K562 (cell line): ENCODE results near the gene DOK4. TPM values are rescaled to one million over a fixed set of nuclear protein-coding genes. Genes with fewer than 3 reads are reported as not detected.

ENCODE experiments used
- HMG20B ChIP-seq: fragments of 250-450 bp; sonication (Bioruptor Pico); IDR thresholded peaks from 2 replicates; pipeline ENCODE4 v1.5.0; 2021; ENCODE audit warnings: mild to moderate bottlenecking
- JUNB ChIP-seq: fragments of 450-650 bp; formaldehyde crosslinking; conservative IDR thresholded peaks from 2 replicates; pipeline ENCODE4 v1.4.0; 2020; ENCODE audit warnings: mild to moderate bottlenecking
- KAT2B ChIP-seq: IDR thresholded peaks from one replicate; pipeline ENCODE4 v1.6.1; 2012; ENCODE audit warnings: low read depth, mild to moderate bottlenecking, control low read depth, inconsistent platforms, low read length, moderate library complexity
- LEF1 ChIP-seq: fragments of 450-650 bp; IDR thresholded peaks from 2 replicates; pipeline ENCODE4 v1.6.1; 2016; ENCODE audit warnings: mild to moderate bottlenecking
- MAFG ChIP-seq: fragments of 450-650 bp; conservative IDR thresholded peaks from 2 replicates; pipeline ENCODE4 v1.6.1; 2016; ENCODE audit warnings: missing genetic modification characterization, missing compliant biosample characterization
- MAX ChIP-seq: sonication (generic); formaldehyde crosslinking; IDR thresholded peaks from 2 replicates; pipeline ENCODE4 v1.9.0; 2022; ENCODE audit warnings: mild to moderate bottlenecking, missing genetic modification reagents
- PBX2 ChIP-seq, 2 experiments: IDR thresholded peaks in 1 of 2; conservative IDR thresholded peaks in 1 of 2; 2 replicates each; pipeline ENCODE4 v1.6.1; 2016; ENCODE audit warnings: low read depth in 2 of 2, mild to moderate bottlenecking in 1 of 2, missing compliant biosample characterization in 1 of 2, missing genetic modification characterization in 1 of 2, moderate library complexity in 1 of 2
- PCBP2 ChIP-seq: fragments of 200-400 bp; formaldehyde crosslinking; IDR thresholded peaks from 2 replicates; pipeline ENCODE4 v1.6.1; 2018; ENCODE audit warnings: low read length, low read depth, mild to moderate bottlenecking, moderate library complexity; ENCODE audit not compliant: poor library complexity, severe bottlenecking
- POLR2G ChIP-seq: fragments of 200-400 bp; formaldehyde crosslinking; IDR thresholded peaks from 2 replicates; pipeline ENCODE4 v1.6.1; 2017; ENCODE audit warnings: low read depth, mild to moderate bottlenecking, antibody characterized with exemption, low read length, moderate library complexity
- RFX5 ChIP-seq: IDR thresholded peaks from 2 replicates; pipeline ENCODE4 v1.6.1; 2011; ENCODE audit warnings: low read depth, mild to moderate bottlenecking, improper control_type of control experiment, low read length
- SIX5 ChIP-seq, 2 experiments: IDR thresholded peaks; 2 replicates each; pipeline ENCODE4 v1.6.1; 2011; ENCODE audit warnings: low read length in 2 of 2, borderline replicate concordance in 1 of 2, low read depth in 1 of 2, mild to moderate bottlenecking in 1 of 2, moderate library complexity in 1 of 2; ENCODE audit not compliant: insufficient read depth in 1 of 2
- STAT6 ChIP-seq: sonication (generic); formaldehyde crosslinking; IDR thresholded peaks from 2 replicates; pipeline ENCODE4 v1.8.1; 2023; ENCODE audit warnings: mild to moderate bottlenecking, missing genetic modification reagents
- TEAD2 ChIP-seq: fragments of 450-650 bp; IDR thresholded peaks from 2 replicates; pipeline ENCODE4 v1.6.1; 2016; ENCODE audit warnings: missing genetic modification characterization, control low read depth, missing compliant biosample characterization
- ZNF174 ChIP-seq: fragments of 250-450 bp; sonication (Bioruptor Pico); IDR thresholded peaks from 2 replicates; pipeline ENCODE4 v1.4.0; 2020; ENCODE audit warnings: mild to moderate bottlenecking
- ZNF395 ChIP-seq: fragments of 200-800 bp; sonication (Bioruptor generic); IDR thresholded peaks from 2 replicates; pipeline ENCODE4 v1.6.1; 2017; ENCODE audit warnings: missing genetic modification characterization, missing compliant biosample characterization
- ZNF511 ChIP-seq: sonication (generic); formaldehyde crosslinking; IDR thresholded peaks from 2 replicates; pipeline ENCODE4 v1.8.0; 2022; ENCODE audit warnings: mild to moderate bottlenecking, missing genetic modification reagents
- ZNF717 ChIP-seq: fragments of 250-450 bp; sonication (Bioruptor Pico); IDR thresholded peaks from 2 replicates; pipeline ENCODE4 v1.5.0; 2021
- polyA plus RNA-seq, 8 experiments: library from polyadenylated mRNA; depleted of rRNA in 4 of 8; stranded (reverse) in 5 of 8; unstranded in 3 of 8; fragments of >200 nt; fragmentation: Nextera tagmentation in 2 of 8; fragmentation: Illumina TruSeq in 1 of 8; extraction: Ambion mirVana in 2 of 8; extraction: Trizol in 1 of 8; gene quantifications; 2 replicates each; pipeline versions ENCODE4 v1.2.1 to v1.2.3, GENCODE V29; 2011 to 2014; ENCODE audit warnings: inconsistent platforms in 1 of 8, missing spikeins in 1 of 8
- total RNA-seq, 7 experiments: library from RNA; depleted of rRNA in 6 of 7; stranded (reverse); fragments of >200 nt in 6 of 7; fragmentation: Illumina TruSeq in 2 of 7; extraction: Trizol in 2 of 7; gene quantifications; 2 replicates each; pipeline versions ENCODE4 v1.2.1 to v1.2.3, GENCODE V29; 2011 to 2021; ENCODE audit warnings: low replicate concordance in 1 of 7

The DOK4 gene
- total and polyA plus RNA-seq, 9 of the 15 experiments (the other 6 are each of a cell fraction or from before 2014, with no cell fraction given) = 0.10 to 14.4 (median 8.3) TPM

- TF ChIP-seq JUNB (CRISPR knock-in tag) (no peak), KAT2B (no peak), ZNF174 (CRISPR knock-in tag) (no peak), MAFG (tag) (no peak), POLR2G (peak; percentile 96), ZNF395 (CRISPR knock-in tag) (peak; percentile 76; the same call in 1 of the 2 replicates), STAT6 (CRISPR knock-in tag) (no peak), PCBP2 (no peak), MAX (CRISPR knock-in tag) (peak; percentile 86), LEF1 (no peak), ZNF511 (CRISPR knock-in tag) (no peak), PBX2 (CRISPR knock-in tag; IDR thresholded peaks at IDR 0.05; ENCODE audit: low read depth) (no peak), PBX2 (tag; conservative IDR thresholded peaks at IDR 0.05; ENCODE audit: low read depth) (no peak), ZNF717 (no peak), HMG20B (no peak), RFX5 (no peak), SIX5 (IDR thresholded peaks at IDR 0.05; ENCODE audit: borderline replicate concordance in 1 of 2, insufficient read depth in 1 of 2, low read depth in 1 of 2, low read length in 2 of 2) (peak; percentile 67 to 75; a peak in 3 of 4 replicates), TEAD2 (tag) (no peak)
Measured at GRCh38 chr16:57447186-57447962, 38.9 kb downstream of the DOK4 start, which contains the start of the genes CIAPIN1 and COQ9 (continued).
